Suprapubic skin (tissue), 4 donors: ENCODE results near the gene ERVK3-1. TPM values are rescaled to one million over a fixed set of nuclear protein-coding genes. Genes with fewer than 3 reads are reported as not detected.

ENCODE experiments used
- DNase-seq, 2 donors: peaks; one replicate each; pipeline ENCODE4 v3.0.0-alpha.2; 2019; ENCODE audit warnings: low spot score in 2 of 2
- H3K27ac ChIP-seq: fragments of 200-600 bp; sonication (generic); one replicate; pipeline ENCODE4 v1.5.1; 2019
- H3K27me3 ChIP-seq: fragments of 200-600 bp; sonication (generic); one replicate; pipeline ENCODE4 v1.5.1; 2019
- H3K36me3 ChIP-seq: fragments of 200-600 bp; sonication (generic); one replicate; pipeline ENCODE4 v1.5.1; 2019
- H3K4me1 ChIP-seq: fragments of 200-600 bp; sonication (generic); one replicate; pipeline ENCODE4 v1.5.1; 2019
- H3K4me3 ChIP-seq: fragments of 200-600 bp; sonication (generic); one replicate; pipeline ENCODE4 v1.5.1; 2019; ENCODE audit warnings: mild to moderate bottlenecking
- H3K9me3 ChIP-seq: fragments of 200-600 bp; sonication (generic); one replicate; pipeline ENCODE4 v1.5.1; 2019
- EP300 ChIP-seq: sonication (generic); formaldehyde crosslinking; IDR thresholded peaks from one replicate; pipeline ENCODE4 v1.6.1; 2017; ENCODE audit warnings: antibody characterized with exemption
- POLR2A ChIP-seq, 2 donors: fragments of 450-650 bp; IDR thresholded peaks; one replicate each; pipeline ENCODE4 v1.6.1; 2017; ENCODE audit warnings: antibody characterized with exemption in 2 of 2, mild to moderate bottlenecking in 2 of 2, moderate library complexity in 2 of 2
- POLR2AphosphoS5 ChIP-seq, 3 donors: sonication (generic); formaldehyde crosslinking; IDR thresholded peaks; one replicate each; pipeline ENCODE4 v1.6.1; 2017; ENCODE audit warnings: antibody characterized with exemption in 3 of 3
- WGBS: methylation state at CpG from one replicate; pipeline ENCODE4 v1.1.5; 2018; 5-methylcytosine and 5-hydroxymethylcytosine counted together
- total RNA-seq, 4 donors: library from RNA; depleted of rRNA; stranded (reverse); fragments of >200 nt; gene quantifications; one replicate each; pipeline ENCODE4 v1.1.0, GENCODE V29; 2016
- TF ChIP-seq, protein P1 (sequence below), 2 donors: fragments of 200-600 bp in 1 of 2; fragments of 450-650 bp in 1 of 2; sonication (generic) in 1 of 2; IDR thresholded peaks; one replicate each; pipeline ENCODE4 v1.5.1; 2016 to 2019; ENCODE audit warnings: antibody characterized with exemption in 2 of 2, mild to moderate bottlenecking in 1 of 2, moderate library complexity in 1 of 2

Gene ERVK3-1
- total RNA-seq, 4 donors from 2014 or later: 36.9 to 70.3 (median 42.1) TPM

DNA sequence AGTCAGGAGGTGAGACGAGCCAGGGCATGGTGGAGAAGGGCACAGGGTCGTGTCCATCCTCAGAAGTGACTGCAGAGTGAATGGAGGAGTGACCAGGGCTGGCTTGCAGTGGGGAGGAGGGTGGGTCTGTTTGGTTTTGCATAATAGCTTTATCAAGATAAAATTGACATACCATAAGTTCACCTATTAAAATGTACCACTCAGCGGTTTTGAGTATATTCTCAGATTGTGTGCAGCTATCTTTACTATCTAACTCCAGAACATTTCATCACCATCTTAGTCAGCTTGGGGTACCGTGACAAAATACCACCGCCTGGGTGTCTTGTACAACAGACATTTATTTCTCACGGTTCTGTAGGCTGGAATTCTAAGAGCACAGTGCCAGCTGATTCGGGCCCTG is 13.2 kb upstream of the ERVK3-1 start:
- peaks cover 84% of the 10 kb centered on the region for H3K36me3 ChIP-seq
- H3K27ac ChIP-seq: no peak overlapping the region
- no peak for TF ChIP-seq POLR2A (IDR thresholded peaks at IDR 0.05)
- TF ChIP-seq EP300: no peak
- TF ChIP-seq, protein P1, sequence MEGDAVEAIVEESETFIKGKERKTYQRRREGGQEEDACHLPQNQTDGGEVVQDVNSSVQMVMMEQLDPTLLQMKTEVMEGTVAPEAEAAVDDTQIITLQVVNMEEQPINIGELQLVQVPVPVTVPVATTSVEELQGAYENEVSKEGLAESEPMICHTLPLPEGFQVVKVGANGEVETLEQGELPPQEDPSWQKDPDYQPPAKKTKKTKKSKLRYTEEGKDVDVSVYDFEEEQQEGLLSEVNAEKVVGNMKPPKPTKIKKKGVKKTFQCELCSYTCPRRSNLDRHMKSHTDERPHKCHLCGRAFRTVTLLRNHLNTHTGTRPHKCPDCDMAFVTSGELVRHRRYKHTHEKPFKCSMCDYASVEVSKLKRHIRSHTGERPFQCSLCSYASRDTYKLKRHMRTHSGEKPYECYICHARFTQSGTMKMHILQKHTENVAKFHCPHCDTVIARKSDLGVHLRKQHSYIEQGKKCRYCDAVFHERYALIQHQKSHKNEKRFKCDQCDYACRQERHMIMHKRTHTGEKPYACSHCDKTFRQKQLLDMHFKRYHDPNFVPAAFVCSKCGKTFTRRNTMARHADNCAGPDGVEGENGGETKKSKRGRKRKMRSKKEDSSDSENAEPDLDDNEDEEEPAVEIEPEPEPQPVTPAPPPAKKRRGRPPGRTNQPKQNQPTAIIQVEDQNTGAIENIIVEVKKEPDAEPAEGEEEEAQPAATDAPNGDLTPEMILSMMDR (IDR thresholded peaks at IDR 0.05): no peak
- no peak for TF ChIP-seq POLR2AphosphoS5 (IDR thresholded peaks at IDR 0.05)
- no peaks in the 10 kb centered on the region for H3K27me3 ChIP-seq
- H3K9me3 ChIP-seq: peaks cover 15% of the 10 kb centered on the region
- no peak overlapping the region for H3K4me3 ChIP-seq
- WGBS: 93% methylated on average over 7 of the region's 7 CpGs
- no peaks in the 10 kb centered on the region for H3K4me1 ChIP-seq
- DNase-seq: no peak

DNA sequence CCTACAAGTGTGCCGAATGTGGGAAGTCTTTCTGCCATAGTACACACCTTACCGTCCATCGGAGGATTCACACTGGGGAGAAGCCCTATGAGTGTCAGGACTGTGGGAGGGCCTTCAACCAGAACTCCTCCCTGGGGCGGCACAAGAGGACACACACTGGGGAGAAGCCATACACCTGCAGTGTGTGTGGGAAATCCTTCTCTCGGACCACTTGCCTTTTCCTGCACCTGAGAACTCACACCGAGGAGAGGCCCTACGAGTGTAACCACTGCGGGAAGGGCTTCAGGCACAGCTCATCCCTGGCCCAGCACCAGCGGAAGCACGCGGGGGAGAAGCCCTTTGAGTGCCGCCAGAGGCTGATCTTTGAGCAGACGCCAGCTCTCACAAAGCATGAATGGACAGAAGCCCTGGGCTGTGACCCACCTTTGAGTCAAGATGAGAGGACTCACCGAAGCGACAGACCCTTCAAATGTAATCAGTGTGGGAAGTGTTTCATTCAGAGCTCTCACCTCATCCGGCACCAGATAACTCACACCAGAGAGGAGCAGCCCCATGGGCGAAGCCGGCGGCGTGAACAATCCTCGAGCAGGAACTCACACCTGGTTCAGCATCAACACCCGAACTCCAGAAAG is 10.3 kb upstream of the ERVK3-1 start:
- Histone ChIP-seq H3K4me1 (no peaks in the 10 kb centered on the region), H3K9me3 (peaks cover 15% of the 10 kb centered on the region), H3K27ac (no peak overlapping the region), H3K27me3 (no peaks in the 10 kb centered on the region), H3K36me3 (peaks cover 67% of the 10 kb centered on the region), H3K4me3 (no peak overlapping the region)
- DNase-seq: no peak
- WGBS: 96% methylated on average over 19 of the region's 22 CpGs
- TF ChIP-seq, protein P1 (IDR thresholded peaks at IDR 0.05): no peak
- TF ChIP-seq POLR2A (IDR thresholded peaks at IDR 0.05): no peak
- TF ChIP-seq EP300: no peak
- TF ChIP-seq POLR2AphosphoS5 (IDR thresholded peaks at IDR 0.05): no peak

DNA sequence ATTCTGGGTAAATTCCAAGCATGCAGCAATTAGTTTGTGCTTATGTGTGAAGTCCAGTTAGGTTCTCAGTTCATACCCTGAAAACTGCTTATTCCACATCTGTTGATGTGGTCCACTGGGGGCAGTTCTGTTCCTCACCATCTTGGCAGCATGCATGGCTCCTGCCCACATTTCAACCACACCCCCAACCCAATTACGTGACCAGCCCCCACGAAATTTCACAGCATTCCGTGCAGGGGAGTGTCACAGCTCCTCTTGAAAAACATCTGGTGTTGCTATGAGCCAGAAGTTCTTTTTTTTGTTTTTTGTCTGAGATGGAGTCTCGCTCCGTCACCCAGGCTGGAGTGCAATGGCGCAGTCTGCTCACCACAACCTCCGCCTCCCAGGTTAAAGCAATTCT is 9.1 kb upstream of the ERVK3-1 start:
- peaks cover 68% of the 10 kb centered on the region for H3K36me3 ChIP-seq
- TF ChIP-seq EP300 (no peak), POLR2A (IDR thresholded peaks at IDR 0.05) (no peak), POLR2AphosphoS5 (IDR thresholded peaks at IDR 0.05) (no peak)
- TF ChIP-seq, protein P1 (IDR thresholded peaks at IDR 0.05): no peak
- H3K9me3 ChIP-seq: peaks cover 15% of the 10 kb centered on the region
- DNase-seq: no peak
- H3K27ac ChIP-seq: no peak overlapping the region
- H3K4me1 ChIP-seq: no peaks in the 10 kb centered on the region
- no peak overlapping the region for H3K4me3 ChIP-seq
- 83% methylated on average over 7 of the region's 7 CpGs for WGBS
- H3K27me3 ChIP-seq: no peaks in the 10 kb centered on the region

DNA sequence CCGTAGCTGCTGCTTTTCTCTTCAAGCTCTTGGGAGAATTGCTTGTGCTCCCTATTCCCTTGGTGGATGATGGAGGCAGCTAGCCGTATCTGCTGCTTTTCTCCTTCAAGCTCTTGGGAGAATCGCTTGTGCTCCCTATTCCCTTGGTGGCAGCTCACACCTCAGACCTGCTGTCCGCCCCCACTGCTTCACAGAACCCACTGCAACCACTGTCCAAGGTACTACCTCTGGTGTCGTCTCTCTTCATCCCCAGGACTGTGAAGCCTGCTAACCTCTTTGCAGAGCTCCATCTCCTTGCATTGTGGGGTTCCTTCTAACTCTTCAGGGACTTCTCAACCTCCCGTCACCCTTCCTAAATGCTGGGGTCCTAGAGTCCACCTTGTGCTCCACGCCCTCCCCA is 4.6 kb upstream of the ERVK3-1 start:
- peaks cover 31% of the 10 kb centered on the region for H3K36me3 ChIP-seq
- DNase-seq: no peak

DNA sequence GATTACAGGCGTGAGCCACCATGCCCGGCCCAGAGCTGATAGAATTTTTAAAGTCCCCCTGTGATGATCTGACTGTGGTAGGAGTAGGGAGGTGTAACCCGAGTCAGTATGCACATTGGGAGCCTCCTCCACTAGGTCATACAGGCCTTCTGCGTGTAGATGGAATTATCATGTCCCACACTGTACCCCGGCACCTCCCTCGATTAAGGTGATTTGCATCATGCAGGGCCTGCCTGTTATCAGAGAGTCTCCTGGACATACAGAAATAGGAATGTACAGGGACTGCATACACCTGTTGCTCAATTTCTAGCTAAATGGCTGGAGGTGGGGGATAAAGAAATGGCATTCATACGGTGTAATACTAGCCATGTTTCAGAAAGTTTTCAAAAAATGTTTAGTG is 922 bp upstream of the ERVK3-1 start:
- no peaks in the 10 kb centered on the region for H3K9me3 ChIP-seq
- H3K27ac ChIP-seq: no peak overlapping the region
- peaks cover 43% of the 10 kb centered on the region for H3K36me3 ChIP-seq
- WGBS: 85% methylated on average over 7 of the region's 7 CpGs
- peaks cover 20% of the 10 kb centered on the region for H3K4me1 ChIP-seq
- no peak overlapping the region for H3K4me3 ChIP-seq
- DNase-seq: no peak
- TF ChIP-seq POLR2A (IDR thresholded peaks at IDR 0.05) (no peak), POLR2AphosphoS5 (IDR thresholded peaks at IDR 0.05) (no peak), EP300 (no peak)
- TF ChIP-seq, protein P1 (IDR thresholded peaks at IDR 0.05): no peak
- no peaks in the 10 kb centered on the region for H3K27me3 ChIP-seq

More for the DNA sequence above, 4.6 kb upstream of the ERVK3-1 start:
- WGBS: 95% methylated on average over 7 of the region's 7 CpGs
- no peaks in the 10 kb centered on the region for H3K27me3 ChIP-seq
- no peak overlapping the region for H3K4me3 ChIP-seq
- H3K4me1 ChIP-seq: peaks cover 1% of the 10 kb centered on the region
- no peaks in the 10 kb centered on the region for H3K9me3 ChIP-seq
- no peak for TF ChIP-seq POLR2A (IDR thresholded peaks at IDR 0.05)
- TF ChIP-seq, protein P1 (IDR thresholded peaks at IDR 0.05): no peak
- no peak for TF ChIP-seq POLR2AphosphoS5 (IDR thresholded peaks at IDR 0.05)
- TF ChIP-seq EP300: no peak
- no peak overlapping the region for H3K27ac ChIP-seq
